ENCODE measurements around the gene NCKAP5L.

- TF ChIP-seq CTCF (IDR thresholded peaks at IDR 0.05) (no peak), EP300 (IDR thresholded peaks at IDR 0.05) (no peak)
Observed at GRCh38 chr12:49795654-49796105, 32.5 kb downstream of the NCKAP5L start.

All from esophagus muscularis mucosa (tissue), 3 donors.